Gastroesophageal sphincter (tissue), 4 donors: ENCODE results near the gene HSPA9. TPM values are rescaled to one million over a fixed set of nuclear protein-coding genes. Genes with fewer than 3 reads are reported as not detected.

Experiments
- ATAC-seq: fragments of 150-250 bp; one replicate; pipeline ENCODE4 v1.9.1; 2016; ENCODE audit warnings: mild to moderate bottlenecking, moderate library complexity
- H3K27ac ChIP-seq, 4 donors: fragments of 200-600 bp; sonication (generic) in 3 of 4; 1 replicate in 3 of 4; 2 replicates in 1 of 4; pipeline ENCODE4 v1.5.1; 2016 to 2019
- H3K27me3 ChIP-seq: fragments of 200-600 bp; sonication (generic); one replicate; pipeline ENCODE4 v1.5.1; 2019
- H3K36me3 ChIP-seq, 2 donors: fragments of 200-600 bp; sonication (generic); one replicate each; pipeline ENCODE4 v1.5.1; 2019; ENCODE audit warnings: control low read depth in 1 of 2
- H3K4me1 ChIP-seq, 3 donors: fragments of 200-600 bp; sonication (generic); 1 replicate in 2 of 3; 2 replicates in 1 of 3; pipeline ENCODE4 v1.5.1; 2016 to 2019; ENCODE audit warnings: control low read depth in 2 of 3
- H3K4me3 ChIP-seq, 2 donors: fragments of 200-600 bp; sonication (generic); one replicate each; pipeline ENCODE4 v1.5.1; 2019; ENCODE audit warnings: mild to moderate bottlenecking in 1 of 2, moderate library complexity in 1 of 2
- H3K9me3 ChIP-seq, 3 donors: fragments of 200-600 bp; sonication (generic); one replicate each; pipeline ENCODE4 v1.5.1; 2017 to 2019; ENCODE audit warnings: control low read depth in 2 of 3
- EP300 ChIP-seq: sonication (generic); formaldehyde crosslinking; IDR thresholded peaks from one replicate; pipeline ENCODE4 v1.6.1; 2017; ENCODE audit warnings: antibody characterized with exemption, mild to moderate bottlenecking
- POLR2A ChIP-seq, 2 donors: fragments of 450-650 bp; IDR thresholded peaks; one replicate each; pipeline ENCODE4 v1.6.1; 2017; ENCODE audit warnings: antibody characterized with exemption in 2 of 2, mild to moderate bottlenecking in 2 of 2, moderate library complexity in 1 of 2
- POLR2AphosphoS5 ChIP-seq: sonication (generic); formaldehyde crosslinking; IDR thresholded peaks from one replicate; pipeline ENCODE4 v1.6.1; 2017; ENCODE audit warnings: antibody characterized with exemption
- WGBS, 2 donors: methylation state at CpG; one replicate each; pipeline ENCODE4 v1.1.5; 2018; ENCODE audit warnings: low coverage in 1 of 2; 5-methylcytosine and 5-hydroxymethylcytosine counted together
- small RNA-seq, 4 donors: library from RNA; depleted of rRNA; stranded (forward); fragments of <200 nt; gene quantifications; one replicate each; pipeline ENCODE3, GENCODE V24; 2016
- total RNA-seq, 4 donors: library from RNA; depleted of rRNA; stranded (reverse); fragments of >200 nt; gene quantifications; one replicate each; pipeline ENCODE4 v1.1.0, GENCODE V29; 2016
- TF ChIP-seq, protein P1 (sequence below), 4 experiments: fragments of 200-600 bp in 2 of 4; fragments of 450-650 bp in 2 of 4; sonication (generic) in 1 of 4; IDR thresholded peaks; one replicate each; pipeline ENCODE4 v1.5.1; 2017 to 2019; ENCODE audit warnings: antibody characterized with exemption in 4 of 4, mild to moderate bottlenecking in 2 of 4, moderate library complexity in 2 of 4

HSPA9 gene
- total RNA-seq, 4 donors from 2014 or later, result 201 to 367 (median 267) TPM

DNA sequence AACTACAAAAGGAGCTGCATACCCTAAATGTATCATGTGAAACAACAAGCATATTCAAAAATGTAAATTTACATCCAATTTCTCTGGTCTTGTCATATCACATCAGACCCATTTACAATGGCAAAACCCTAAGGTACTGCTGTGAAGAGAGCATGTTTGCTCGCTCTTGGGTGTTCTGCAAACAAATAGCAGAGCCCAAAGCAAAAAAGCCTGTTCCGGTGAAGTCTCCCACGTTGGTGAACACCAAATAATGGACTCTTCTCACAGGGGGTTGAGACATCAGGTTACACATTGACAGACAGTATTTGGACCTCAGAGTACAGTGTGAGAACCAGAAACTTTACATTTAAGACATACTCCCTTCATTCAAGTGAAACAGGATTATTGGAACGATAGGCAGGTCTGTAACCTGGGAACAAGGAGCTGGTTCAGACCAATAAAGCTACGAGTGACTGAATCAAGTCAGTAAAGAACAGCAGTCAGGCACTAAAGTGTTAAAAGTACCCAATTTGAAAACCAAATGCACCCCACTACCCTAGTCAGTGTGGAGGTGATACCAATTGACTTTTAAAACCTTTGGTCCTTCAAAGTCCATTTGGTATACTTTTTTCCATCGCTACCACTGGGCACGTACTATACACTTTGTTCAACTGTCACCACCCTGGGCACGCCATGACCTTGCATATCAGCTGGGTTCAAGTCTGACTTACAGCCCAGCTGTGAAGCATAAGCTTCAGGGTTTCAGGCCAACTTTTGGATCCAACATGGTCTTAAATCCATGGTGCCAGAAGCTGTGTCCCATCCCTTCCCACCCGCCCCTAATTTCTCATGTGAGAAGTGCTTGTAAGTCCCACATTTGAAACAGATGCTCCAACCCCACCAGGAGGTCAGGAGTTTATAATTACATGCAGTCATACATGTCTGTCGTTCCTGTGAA is 68.6 kb downstream of the HSPA9 start:
- H3K27ac ChIP-seq, result no peak overlapping the region
- peaks cover 5 to 60% of the 10 kb centered on the region in 2 donors for H3K36me3 ChIP-seq
- WGBS, 2 donors, result 76 to 90% methylated on average over 5 to 9 of the region's 10 CpGs

DNA sequence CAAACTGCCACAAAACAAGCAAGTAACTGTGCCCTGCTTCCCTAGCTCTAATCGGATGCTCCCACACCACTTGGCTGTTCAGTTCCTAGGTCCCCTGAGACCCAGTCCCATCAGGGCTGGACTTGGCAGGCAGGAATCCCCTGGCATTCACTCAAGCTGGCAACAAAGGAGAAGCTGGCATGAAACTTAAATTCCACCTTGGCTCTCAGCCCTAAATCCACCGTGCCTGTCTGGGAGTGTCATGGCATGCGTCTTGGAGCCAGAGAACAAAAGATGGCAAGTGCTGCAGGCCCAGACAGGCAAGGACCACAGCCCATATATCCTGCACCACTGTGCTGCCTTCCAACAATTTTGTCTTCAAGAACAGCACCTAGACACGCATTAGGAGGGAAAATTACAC is 70.4 kb downstream of the HSPA9 start:
- Histone ChIP-seq H3K4me3 (no peak overlapping the region), H3K27ac (peak overlapping the region in 3 of 4 donors; percentile 52 to 67 (median 65)), H3K36me3 (peaks cover 5 to 42% of the 10 kb centered on the region in 2 donors), H3K4me1 (peaks cover 3 to 45% (median 10%) of the 10 kb centered on the region in 3 donors), H3K9me3 (no peaks in the 10 kb centered on the region), H3K27me3 (no peaks in the 10 kb centered on the region)
- TF ChIP-seq EP300 (no peak), POLR2A (IDR thresholded peaks at IDR 0.05) (no peak), POLR2AphosphoS5 (peak; percentile 40)
- TF ChIP-seq, protein P1, sequence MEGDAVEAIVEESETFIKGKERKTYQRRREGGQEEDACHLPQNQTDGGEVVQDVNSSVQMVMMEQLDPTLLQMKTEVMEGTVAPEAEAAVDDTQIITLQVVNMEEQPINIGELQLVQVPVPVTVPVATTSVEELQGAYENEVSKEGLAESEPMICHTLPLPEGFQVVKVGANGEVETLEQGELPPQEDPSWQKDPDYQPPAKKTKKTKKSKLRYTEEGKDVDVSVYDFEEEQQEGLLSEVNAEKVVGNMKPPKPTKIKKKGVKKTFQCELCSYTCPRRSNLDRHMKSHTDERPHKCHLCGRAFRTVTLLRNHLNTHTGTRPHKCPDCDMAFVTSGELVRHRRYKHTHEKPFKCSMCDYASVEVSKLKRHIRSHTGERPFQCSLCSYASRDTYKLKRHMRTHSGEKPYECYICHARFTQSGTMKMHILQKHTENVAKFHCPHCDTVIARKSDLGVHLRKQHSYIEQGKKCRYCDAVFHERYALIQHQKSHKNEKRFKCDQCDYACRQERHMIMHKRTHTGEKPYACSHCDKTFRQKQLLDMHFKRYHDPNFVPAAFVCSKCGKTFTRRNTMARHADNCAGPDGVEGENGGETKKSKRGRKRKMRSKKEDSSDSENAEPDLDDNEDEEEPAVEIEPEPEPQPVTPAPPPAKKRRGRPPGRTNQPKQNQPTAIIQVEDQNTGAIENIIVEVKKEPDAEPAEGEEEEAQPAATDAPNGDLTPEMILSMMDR (IDR thresholded peaks at IDR 0.05), result no peak
- peak; percentile 53 for ATAC-seq
- WGBS, 2 donors, result 49 to 50% methylated on average over 1 to 2 of the region's 4 CpGs

More for the DNA sequence above, 68.6 kb downstream of the HSPA9 start:
- Histone ChIP-seq H3K27me3 (no peaks in the 10 kb centered on the region), H3K9me3 (no peaks in the 10 kb centered on the region), H3K4me1 (peaks cover 3 to 40% (median 10%) of the 10 kb centered on the region in 3 donors), H3K4me3 (no peak overlapping the region)
- TF ChIP-seq POLR2AphosphoS5 (no peak), EP300 (no peak)
- ATAC-seq, result no peak

Small RNA genes within 50 kb of the gene (small RNA-seq; reads per million reads assigned to genes)
- gene RF00154, result 7.6 to 40.1 (median 18.5) reads per million in 4 donors
- 0 reads per million in 4 donors for gene RF01210
- gene SNORD63, result 366 to 637 (median 570) reads per million in 4 donors

Other genes with a start within 250 kb of the HSPA9 start
- under 1 TPM in 1 of 4 donors, not detected in 3; 0.45 TPM for gene CDC25C, start 243.6 kb downstream of the HSPA9 start, total RNA-seq
- gene FAM53C, start 237.1 kb downstream of the HSPA9 start, total RNA-seq, result 10 to 100 TPM; 26.3 to 30.5 (median 29.8) TPM
- 10 to 100 TPM; 63.4 to 94.0 (median 77.8) TPM for gene KDM3B, start 222.7 kb downstream of the HSPA9 start, total RNA-seq
- gene REEP2, start 136.3 kb downstream of the HSPA9 start, total RNA-seq, result 10 to 100 TPM; 16.7 to 45.8 (median 26.3) TPM
- 10 to 100 TPM; 12.0 to 37.3 (median 15.6) TPM for gene EGR1, start 109.9 kb downstream of the HSPA9 start, total RNA-seq
- 100 to 1,000 TPM; 108 to 163 (median 127) TPM for gene ETF1, start 32.2 kb downstream of the HSPA9 start, total RNA-seq
- gene CTNNA1, start 178.0 kb upstream of the HSPA9 start, total RNA-seq, result 100 to 1,000 TPM; 289 to 425 (median 365) TPM